ENCODE results near the gene DGKI.

DNA sequence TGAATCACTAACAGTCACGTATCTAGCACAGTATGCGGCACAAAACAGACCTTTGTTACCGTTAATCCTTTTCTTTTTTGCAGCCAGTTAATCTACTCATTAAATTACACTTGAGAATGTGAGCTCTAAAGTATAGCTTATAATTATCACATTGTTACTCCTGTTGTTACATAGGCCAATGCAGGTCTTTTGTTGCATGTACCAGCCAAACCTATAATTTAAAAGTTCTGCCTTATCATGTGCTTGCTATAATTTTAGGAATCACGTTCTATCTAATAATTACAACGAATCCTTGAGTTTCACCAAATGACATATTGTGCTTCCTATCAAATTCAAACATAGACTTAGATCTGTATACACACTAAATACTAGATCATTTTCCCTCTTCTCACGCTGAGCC, 245.1 kb downstream of the DGKI start:
- no peak for TF ChIP-seq POLR2AphosphoS5 (IDR thresholded peaks at IDR 0.05)
- TF ChIP-seq, protein P1, sequence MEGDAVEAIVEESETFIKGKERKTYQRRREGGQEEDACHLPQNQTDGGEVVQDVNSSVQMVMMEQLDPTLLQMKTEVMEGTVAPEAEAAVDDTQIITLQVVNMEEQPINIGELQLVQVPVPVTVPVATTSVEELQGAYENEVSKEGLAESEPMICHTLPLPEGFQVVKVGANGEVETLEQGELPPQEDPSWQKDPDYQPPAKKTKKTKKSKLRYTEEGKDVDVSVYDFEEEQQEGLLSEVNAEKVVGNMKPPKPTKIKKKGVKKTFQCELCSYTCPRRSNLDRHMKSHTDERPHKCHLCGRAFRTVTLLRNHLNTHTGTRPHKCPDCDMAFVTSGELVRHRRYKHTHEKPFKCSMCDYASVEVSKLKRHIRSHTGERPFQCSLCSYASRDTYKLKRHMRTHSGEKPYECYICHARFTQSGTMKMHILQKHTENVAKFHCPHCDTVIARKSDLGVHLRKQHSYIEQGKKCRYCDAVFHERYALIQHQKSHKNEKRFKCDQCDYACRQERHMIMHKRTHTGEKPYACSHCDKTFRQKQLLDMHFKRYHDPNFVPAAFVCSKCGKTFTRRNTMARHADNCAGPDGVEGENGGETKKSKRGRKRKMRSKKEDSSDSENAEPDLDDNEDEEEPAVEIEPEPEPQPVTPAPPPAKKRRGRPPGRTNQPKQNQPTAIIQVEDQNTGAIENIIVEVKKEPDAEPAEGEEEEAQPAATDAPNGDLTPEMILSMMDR (IDR thresholded peaks at IDR 0.05): no peak
